NCI-H1436 treated with DMSO at 0.1 percent for 48 hours (cell line): Measurements from ENCODE around the gene TEX2.
"Not testable (repeated sequence)": the region's sequence is repeated elsewhere in the genome, so short reads cannot be mapped to it uniquely, and the experiment has no call there.

Source experiments
- DNase-seq: peaks from one replicate; lab custom pipeline; 2025; lab: John Stamatoyannopoulos, UW

Gene TEX2

DNA sequence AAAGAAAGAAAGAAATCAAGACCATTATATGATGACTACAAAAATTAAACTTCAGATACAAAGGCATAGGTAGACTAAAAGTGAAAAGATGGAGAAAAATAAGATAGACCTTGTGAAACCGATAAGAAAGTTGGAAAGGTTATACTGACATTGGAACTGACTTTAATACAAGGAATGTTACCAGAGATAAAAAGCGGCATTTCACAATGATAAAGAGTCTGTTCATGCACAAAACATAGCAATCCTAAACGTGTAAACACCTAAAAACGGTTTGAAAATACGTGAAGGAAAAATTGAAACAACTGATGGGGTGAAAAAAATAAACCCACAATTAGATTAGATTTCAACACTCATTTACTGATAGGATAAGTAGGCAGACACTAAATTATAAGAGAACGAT, 123.5 kb downstream of the TEX2 start:
- no peak for DNase-seq

DNA sequence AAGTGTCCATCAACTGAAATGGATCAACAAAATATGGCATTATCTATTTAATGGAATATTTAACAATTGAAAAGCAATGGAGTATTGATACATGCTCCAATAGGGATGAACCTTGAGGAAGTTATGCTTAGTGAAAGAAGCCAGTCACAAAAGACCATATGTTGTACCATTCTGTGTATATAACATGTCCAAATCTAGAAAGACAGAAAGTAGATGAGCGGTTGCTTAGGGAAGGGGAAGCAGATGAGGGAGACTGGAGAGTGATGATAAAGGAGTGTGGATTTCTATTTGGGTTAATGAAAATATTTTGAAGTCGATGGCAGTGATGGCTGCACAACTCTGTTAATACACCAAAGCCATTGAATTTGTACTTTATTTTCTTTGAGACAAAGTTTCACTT, 124.6 kb downstream of the TEX2 start:
- DNase-seq, result no peak

DNA sequence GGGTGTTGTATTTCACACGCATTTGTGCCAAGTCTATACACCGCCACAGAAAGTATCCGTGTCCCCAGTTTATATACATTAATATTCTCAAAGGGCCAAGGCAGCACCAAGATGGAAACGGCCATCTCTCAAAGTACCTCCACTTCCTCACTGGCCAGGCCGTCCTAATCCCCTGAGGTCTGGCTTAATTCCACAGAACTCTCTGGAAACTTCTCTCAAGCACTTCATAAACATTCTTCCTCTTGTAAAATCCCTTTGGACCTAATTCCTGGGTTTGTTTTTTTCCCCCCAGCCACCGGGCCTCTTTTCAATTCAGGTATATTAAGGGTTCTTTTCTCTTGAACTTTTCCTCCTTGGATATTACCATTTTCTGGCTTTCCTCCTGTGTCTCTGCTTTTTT, 128.1 kb downstream of the TEX2 start:
- no peak for DNase-seq

DNA sequence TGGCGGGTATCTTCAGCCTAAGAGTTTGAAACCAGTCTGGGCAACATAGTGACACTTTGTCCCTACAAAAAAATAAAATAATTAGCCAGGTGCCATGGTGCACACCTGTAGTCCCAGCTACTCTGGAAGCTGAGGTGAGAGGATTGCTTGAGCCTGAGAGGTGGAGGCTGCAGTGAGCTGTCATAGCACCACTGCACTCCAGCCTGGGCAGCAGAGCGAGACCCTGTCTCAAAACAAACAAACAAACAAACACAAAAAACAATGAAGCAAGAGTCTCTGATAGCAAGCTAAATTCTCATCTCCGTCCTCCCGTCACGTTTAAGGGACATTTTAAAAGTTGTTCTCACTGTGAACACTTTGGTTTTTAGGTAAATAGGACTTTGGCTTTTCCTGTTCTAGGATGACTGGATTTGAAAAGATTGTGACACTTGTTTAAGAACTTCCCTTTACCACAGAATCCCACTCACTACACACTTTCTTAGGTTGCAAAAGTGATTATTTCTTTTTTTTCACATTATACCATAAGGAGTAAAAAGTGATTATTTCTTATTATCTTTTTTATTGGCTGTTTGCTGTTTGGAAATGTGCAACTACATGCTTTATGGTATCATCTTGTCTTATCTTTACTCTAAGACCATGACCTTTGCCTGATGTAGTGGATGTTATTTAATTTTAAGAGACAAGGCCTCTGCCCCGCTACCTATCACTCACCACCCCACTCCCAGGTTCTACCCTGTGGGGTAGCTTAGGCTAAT, 128.7 kb downstream of the TEX2 start:
- no peak for DNase-seq

DNA sequence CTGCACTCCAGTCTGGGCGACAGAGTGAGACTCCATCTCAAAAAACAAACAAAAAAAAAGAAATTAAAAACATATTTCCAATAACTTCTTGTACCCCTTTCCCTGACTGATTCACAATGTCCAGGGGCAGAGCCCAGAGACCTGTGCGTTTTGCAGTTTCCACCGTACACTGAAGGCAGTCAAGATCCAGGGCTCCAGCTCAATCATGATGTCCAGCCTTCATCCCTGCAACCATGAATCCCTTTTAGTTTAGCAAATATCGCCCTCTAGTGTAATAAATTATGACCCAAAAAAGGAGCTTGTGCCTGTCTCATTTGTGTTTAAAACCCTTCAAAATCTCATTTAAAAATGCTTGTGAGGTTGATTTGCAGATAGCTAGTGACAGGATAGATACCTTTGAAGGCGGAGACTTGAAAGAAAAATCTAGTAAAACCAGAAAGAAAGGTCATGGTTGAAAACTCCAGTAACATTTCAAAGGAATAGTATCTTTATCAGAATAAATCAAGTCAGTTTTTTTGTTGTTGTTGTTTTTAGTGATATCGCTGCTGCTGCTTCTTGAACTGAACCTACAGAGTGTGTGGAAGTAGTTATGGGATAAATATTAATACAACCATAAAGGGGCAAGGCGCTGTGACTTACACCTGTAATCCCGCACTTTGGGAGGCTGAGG, 129.4 kb downstream of the TEX2 start:
- no peak for DNase-seq

DNA sequence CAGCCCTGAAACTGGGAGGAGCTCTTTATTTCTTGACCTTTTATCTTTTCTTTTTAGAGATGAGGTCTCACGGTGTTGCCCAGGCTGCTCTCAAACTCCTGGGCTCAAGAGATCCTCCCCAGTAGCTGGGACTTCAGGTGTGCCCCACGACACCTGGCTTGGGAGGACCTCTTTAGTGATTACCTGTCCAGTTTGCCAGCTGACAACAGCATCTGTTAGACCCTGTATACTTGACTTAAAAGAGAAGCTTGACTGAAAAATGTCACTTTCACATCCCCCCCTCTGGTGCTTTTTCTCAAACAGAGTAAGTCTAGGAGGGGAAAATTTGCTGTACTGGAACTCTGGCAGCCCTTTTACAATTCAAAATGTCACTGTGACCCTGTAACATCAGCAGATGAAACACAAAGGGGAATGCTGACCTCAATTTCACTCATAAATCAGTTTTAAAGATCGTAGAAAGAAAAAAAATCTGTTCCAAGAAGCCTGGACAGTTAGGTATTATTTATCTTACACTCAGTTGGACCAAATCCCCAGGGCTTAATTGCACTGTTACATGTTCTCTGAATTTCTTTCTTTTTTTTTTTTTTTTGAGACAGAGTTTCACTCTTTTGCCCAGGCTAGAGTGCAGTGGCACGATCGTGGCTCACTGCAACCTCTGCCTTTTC, 131.3 kb downstream of the TEX2 start:
- no peak for DNase-seq

DNA sequence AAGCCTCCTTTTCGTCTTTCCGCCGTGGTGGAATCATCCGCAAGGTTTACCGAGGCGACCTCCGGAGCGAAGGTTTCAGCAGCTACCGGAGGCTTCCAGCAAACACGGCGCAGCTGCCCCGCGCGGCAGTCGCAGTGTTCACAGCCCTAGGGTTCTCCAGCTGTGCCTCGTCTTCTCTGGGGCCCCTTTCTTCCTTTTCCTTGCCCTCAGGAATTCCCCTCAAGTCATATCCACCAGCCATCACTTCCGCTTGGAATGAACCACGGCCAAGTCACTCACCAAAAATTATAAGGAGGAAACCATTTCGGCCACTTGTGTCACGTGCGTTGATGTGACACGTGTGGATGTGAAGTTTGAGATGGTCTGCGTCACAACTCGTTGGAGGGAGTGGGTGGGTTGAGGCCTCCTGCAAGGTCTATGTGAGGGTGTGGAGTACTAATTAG, 132.5 kb downstream of the TEX2 start:
- DNase-seq, result no peak

DNA sequence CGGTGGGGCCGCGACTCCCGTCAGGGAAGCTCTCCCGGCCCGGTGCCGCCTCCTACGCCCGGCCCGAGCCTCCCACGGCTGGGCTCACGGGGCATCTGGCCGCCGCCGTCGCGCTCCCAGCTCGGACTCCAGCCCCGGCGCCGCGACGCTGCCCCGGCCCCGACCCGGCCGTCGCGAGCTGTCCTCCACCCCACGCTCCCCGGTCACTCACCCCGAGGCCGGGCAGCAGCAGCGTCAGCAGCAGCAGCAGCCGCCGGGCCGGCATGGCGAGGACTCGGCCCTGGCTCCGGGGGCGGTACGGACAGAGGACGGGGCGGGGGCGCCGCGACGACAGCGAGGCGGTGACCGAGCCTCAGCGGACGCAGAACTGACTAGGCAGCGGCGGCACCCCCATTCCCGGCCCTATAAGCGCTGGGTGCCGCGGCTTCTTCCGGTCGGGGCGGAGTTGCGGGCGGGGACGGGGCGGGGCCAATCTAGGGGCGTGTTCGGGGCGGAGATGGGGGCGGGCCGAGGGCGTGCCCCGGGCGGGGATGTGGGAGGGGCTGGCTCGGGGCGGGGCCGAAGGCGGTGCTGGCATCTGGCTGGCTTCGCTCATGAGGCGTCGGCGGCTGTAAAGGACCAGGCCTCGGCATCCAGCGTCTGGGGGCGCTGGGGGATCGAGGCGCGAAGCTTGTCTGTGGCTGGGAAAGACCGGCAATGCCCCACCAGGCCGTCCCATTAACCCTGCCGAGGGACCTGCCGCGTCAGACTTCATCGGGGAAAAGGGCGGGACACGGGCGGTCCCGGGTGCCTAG, 133.1 kb downstream of the TEX2 start, which contains the start of gene ERN1:
ERN1 (minus strand) TSS at position 380 of the 794 bp plus-strand sequence; CDS start at position 265, 115 bp downstream.
- DNase-seq, result peak; percentile 80

DNA sequence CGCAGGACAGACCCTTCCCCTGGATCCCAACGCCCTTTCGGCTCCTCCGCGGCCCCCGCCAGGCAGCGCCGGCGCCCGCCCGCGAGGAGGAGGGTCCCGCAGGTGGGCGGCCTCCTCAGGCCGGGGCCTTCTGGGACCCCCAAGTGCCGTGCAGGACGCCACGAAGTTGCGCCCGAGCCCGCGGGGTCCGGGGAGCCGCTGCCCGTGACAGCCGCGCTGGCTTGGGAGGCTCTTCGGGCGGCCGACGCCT, 133.6 kb downstream of the TEX2 start:
- DNase-seq, result no peak

DNA sequence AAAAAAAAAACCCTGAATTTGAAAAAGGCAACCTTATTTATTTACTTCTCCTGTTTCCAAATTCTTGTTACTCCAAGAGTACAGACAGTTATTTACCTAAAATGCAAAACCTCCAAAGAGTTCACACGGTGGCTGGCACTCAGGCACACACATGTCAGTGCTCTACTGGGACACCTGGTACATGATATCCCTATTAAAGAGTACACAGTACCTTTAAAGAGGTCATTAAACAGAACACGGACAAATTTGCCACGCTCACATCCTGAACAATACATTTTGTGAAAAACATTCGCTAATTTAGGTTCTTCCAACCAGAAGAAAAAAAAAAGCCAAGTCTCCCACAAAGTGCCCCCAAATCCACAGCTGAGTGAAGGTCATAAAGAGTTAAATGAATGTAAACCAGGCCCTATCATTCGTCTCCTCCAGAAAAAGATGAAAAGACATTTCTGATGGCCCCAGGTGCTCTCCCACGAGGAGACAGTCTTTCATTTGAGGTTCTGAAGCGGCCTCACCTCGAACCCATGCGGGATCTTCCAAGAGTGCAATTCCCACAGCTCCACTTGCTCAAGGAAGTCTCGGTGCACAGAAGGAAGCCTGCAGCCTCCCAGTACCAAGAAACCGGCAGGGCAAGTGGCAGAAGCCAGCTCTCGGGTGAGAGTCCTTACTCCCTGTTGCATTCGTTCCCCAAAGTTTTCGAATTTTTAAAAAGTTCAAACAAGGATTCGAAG, 134.1 kb downstream of the TEX2 start:
- no peak for DNase-seq

DNA sequence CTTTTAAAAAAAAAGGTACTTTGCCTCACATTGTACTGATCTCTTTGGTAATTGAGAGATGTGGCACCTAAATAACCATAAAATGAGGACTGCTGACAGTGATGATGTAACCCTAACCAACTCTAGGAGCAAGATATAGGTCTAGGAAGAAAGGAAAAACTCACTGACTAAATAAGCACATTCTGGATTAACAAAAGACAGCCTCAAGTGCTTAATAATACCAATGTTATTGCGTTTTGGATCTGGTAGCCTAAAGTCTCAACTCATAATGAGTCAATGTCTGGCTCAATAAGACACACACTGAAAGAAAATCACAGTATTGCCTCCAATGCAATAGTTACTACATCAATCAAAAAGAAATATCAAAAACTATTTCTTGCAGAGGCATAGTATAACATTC, 136.1 kb downstream of the TEX2 start:
- no peak for DNase-seq

DNA sequence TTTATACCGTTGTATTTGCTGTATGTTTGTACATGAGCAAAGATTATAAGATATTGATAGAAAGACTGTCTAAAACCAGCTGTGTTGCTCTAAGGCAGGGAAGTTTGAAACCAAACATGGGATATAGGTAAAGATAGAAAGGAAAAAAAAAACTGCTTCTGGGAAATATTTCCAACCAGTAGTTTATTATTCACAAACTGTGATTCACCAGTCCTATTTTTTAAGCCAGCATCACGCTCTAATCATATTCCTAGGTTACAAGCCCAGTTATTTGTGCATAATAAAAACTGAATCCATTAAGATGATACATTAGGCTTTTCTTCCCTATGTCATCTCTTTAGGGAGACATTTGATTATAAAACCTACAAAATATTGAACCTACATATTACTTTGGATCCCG, 137.1 kb downstream of the TEX2 start:
- DNase-seq, result no peak

DNA sequence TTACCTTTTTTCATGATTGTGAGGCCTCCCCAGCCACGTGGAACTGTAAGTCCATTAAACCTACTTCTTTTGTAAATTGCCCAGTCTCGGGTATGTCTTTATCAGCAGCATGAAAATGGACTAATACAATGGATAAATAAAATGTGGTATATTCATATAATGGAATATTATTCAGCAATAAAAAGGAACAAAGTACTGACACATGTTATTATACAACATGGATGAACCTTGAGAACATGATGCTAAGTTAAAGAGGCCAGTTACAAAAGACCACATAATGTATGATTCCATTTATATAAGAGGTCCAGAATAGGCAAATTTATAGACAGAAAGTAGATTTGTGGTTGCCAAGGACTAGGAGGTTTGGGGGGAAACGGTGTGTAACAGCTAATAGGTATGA, 138.5 kb downstream of the TEX2 start:
- no peak for DNase-seq

DNA sequence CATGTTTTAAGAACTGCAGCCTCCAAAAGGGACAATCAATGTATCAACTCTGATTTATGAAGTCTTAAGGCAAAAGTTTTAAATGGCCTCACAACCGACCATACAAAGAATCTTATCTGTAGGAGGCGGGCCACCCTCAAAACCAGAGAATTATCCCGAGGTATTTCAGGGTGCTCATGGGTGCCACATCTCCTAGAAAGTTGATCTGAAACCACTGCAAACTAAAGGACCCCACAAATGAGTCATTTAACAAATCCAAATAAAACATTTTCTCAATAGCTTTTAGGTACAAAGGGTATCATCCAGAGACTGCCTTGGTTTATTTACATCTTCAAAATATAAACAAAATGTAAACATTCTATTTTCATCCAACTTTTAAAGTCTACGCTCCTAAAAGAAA, 139.9 kb downstream of the TEX2 start:
- DNase-seq, result no peak

DNA sequence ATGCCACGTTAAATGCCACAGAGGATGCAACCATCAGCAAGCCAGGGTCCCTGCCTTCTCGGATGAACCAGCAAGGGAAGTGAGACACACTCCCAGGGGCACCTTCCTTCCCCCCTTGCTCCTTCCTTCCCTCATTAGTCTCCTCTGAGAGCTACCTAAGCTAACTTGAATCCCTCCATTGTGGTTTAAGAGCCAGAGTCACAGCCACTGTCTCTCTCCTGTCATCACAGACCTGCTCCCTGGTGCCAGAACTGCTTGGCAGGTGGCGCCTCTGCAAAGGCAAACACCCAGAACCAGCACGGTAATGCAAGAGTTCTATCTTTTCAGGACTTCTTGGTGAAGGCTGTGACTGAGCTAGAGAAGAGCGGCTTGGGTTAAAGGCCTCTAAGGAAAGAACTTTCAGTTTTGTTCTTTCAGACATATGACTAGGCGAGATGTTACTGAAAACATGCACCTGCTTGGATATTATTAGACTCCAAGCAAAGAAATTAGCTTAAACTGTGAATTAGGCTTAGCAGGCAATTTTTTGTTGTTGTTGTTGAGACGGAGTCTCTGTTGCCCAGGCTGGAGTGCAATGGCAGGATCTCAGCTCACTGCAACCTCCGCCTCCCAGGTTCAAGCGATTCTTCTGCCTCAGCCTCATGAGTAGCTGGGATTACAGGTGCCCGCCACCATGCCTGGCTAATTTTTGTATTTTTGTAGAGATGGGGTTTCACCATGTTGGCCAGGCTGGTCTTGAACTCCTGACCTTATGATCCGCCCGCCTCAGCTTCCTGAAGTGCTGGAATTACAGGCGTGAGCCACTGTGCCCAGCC, 141.9 kb downstream of the TEX2 start:
- not testable (repeated sequence) for DNase-seq

DNA sequence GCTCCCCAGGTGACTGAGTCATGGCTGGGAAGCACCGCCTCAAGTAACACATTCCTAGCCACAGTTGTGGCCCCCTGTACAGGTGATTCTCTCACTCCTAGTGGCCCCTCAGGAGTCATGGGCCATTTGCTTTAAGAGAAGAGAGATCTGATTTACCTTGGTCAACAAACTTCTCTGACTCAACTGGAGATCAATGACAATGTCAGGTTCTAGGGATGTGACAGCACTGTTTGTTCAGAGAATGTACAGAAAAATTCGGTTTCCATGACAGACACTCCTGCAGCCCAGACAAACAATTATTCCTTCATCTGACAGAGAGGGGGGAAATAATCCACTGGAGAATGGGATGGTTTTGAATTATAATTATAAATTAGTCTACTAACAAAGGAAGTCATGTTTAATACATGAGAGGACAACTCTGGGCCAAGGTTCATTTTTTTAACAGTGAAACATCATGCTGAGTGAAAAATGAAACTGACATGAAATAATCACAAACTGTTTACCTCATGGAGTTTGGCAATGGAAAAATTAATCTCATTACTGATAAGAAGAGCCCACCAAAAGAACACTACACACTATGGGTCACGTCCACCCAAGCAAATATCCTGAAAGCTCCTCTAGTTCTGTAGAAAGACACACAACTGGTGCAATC, 142.8 kb downstream of the TEX2 start:
- no peak for DNase-seq

DNA sequence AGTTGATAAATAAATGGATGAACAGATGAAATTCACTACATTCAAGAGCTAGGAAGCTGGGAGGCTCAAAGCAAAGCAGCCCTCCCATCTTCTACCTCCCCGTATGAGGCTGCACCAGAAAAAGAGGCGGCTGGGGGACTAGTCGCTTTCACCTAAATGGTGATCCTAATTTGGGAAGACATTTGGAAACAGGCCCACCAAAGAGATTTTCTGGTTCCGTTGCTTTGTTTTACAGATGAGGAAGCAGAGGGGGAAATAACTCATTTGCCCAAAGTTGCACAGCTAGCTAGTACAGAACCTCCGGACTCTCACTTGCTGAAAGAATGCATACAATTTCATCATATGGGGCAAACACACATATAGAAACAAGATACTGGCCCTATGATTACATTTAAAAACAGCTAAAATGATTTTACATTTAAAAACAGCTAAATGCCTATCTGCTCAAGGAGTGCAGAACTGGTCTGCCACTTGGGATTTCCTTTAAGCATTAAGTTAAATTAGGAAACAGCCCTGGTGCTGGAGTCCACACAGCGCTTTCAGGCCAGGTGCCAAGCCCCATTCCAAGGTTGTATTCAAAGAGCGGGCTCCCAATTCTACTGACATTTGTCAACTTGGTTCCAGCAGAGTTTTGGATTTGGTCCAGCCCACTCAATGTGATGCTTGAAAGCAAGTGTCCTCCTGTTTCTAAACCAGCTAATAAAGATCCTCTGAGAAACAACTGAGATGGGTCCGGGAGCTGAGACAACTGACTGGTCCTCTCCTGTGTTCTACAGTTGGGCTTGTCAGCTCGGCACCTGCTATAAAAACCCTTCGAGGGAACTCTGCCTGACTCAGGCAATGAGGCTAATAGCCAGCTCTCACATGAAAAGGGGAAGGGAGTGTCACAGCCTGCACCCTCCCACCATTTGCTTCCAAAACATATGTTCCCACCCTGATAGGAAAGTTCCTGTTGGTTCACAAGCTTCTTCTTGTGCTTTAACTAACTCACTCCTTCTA, 144.8 kb downstream of the TEX2 start:
- no peak for DNase-seq

DNA sequence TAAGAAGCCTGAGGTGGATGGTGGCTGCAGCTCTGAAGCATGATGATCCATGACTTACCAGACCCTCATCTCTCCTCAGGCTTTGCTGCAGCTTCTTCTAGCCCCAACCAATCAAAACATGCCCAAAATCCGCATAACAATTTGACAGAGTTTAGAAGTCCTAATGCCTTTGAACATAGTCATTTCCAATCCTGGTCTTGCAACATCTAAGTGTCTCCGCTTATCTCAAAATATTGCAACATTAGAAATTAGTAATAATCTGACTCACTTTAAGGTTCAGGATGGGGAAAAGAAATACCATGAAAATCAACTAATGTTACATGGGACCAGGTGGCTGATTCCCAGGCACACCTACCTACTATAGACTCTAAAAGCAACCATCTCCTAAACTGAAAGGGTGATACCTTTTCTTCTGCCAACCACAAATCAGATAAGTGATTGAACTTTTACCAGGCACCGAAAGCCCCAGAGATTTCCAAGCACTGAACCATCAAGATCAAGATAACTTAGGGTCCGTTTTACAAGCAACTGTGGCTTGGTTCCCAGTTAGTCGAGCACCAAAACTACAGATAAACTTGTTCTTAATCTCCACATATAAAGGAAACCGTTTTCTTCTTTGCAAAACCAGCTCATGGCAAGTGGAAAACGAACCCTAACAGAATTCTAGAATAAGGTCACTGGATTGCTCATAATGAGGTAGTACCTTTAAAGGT, 147.1 kb downstream of the TEX2 start:
- no peak for DNase-seq
